NCI-H2029 (cell line): Measurements from ENCODE around the gene UTS2B.

Experiments
- DNase-seq: peaks from one replicate; lab custom pipeline; 2025; lab: John Stamatoyannopoulos, UW

The UTS2B gene

DNA sequence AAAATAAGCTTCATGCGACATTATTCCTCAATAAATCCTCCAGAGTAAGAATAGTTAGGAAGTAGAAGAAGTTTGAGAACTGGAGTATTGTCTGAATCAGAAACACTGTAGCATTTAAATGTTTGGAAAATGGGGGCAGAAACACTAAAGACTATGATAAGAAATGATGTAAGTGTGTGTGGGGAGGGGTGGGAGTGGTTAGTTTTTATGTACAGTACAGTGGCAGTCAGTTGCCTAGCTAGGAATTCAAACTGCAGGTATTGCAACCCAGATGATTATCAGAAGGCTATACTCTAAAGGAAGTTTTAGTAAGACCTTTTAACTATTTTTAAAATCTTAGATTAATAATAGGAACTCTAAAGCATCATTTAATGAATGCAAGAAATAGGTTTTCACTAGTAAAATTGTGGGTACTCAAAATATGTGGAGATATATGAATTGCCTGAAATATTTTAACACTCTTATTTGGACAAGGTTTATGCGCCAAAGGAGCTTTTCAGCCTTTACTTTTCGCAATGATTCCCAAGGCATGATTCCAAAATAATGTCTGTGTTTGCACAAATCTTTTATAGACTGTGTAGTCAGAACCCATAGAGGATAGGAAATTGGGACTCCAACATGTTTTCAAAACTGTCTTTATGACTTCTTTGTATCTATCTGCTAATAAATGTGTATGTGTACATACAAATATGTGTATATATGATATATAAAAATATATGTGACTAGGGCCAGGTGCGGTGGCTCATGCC is 9.1 kb downstream of the UTS2B start:
- no peak for DNase-seq

DNA sequence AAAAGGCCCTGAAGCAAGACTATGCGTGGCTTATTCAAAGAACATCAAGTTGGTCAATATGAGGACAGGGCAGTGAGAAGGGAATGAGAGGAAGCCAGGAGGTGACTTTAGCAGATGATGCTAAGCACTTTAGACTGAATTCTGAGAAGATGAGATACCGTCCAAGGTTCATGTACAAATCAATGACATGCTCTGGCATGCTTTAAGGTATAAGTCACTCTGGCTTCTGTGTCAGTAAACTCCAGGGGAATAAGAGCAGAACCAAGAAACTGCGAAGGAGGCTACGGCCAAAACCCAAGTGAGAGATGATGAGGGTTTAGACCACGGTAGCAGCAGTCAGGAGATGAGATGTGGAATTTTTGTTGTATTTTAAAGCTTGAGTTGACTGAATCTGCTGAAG is 10.0 kb downstream of the UTS2B start:
- no peak for DNase-seq

DNA sequence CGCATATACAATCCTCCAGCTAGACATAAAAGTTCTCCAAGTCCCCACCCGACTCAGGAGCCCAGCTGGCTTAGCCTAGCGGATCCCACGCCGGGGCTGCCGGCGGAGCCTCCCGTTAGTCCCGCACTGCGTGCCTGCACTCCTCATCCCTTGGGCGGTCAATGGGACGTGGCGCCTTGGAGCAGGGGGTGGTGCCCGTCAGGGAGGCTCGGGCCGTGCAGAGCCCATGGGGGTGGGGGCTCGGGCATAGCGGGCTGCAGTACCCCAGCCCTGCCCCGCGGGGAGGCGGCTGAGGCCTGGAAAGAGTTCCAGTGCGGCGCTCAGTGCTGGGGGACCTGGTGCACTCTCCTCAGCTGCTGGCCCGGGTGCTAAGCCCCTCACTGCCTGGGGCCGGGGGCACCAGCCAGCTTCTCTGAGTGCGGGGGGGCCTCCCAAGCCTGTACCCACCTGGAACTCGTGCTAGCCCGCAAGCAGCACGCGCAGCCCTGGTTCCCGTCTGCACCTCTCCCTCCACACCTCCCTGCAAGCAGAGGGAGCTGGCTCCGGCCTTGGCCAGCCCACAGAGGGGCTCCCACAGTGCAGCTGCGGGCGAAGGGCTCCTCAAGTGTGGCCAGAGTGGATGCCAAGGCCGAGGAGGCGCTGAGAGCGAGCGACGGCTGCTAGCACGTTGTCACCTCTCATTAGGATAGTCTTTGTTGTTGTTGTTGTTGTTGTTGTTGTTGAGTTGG is 13.3 kb downstream of the UTS2B start:
- DNase-seq = no peak

DNA sequence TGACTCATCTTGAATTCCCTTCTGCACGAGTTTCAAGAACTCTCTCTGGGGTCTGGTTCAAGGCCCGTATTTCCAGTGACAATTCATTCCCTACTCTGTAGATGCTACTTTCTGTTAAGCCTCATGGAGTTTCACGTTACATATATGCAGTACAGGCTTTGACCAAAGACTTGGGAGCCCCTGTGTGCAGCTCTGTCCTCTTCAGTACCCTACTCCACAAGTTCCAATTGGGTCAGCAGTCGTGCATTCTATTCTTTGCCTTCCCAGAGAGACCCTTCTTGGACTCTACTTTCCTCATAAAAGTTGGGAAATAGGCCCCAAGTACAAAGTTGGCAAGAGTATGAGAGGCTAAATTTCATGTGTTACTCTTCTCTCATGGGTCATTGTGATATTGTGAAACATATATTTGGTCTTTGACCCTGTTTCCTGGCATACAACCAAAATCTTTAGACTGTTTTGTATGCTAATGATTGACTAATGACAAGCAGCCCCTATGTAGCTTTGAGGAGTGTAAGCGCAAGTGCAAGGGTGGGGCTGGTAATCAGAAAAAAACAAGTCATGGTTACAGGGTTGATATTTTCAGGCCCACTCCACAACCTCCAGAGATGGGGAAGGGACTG is 16.1 kb downstream of the UTS2B start:
- DNase-seq = no peak

DNA sequence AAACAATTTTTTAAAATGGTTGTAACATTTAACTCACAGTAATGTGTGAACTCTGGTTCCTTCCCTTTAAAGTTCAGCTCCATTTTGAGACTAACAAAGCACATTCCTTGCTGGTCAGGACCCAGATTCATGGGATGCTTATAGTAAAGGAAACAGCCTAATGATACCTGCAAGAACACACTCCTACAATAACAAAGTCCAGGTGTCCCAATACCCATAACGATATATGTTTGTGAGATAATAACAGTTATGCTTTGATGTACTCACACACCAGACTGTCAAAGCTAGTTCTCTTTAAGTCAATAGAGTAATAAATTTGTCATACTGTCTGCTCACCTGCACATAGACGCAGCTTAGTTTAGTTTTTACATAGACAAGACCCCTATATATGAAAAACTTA is 17.0 kb downstream of the UTS2B start:
- DNase-seq = no peak

DNA sequence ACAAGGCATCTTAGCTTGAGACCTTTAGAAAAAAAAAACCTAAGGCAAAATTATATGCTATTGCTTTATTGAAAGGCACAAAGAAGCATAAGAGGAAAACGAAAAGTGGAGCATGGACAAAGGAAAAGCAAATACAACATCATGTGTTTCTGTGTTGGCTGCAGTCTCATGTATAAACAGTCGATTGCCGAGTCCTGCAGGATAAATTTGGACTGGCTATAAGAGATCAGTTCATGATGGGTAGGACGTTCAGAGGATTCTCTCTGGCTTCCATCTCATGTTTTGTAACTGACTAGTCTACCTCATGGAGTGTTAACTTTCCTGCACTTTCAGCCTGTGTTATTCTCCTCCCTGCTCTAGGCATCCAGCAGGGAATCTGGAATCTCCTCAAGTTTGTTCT is 23.0 kb downstream of the UTS2B start:
- DNase-seq = no peak

DNA sequence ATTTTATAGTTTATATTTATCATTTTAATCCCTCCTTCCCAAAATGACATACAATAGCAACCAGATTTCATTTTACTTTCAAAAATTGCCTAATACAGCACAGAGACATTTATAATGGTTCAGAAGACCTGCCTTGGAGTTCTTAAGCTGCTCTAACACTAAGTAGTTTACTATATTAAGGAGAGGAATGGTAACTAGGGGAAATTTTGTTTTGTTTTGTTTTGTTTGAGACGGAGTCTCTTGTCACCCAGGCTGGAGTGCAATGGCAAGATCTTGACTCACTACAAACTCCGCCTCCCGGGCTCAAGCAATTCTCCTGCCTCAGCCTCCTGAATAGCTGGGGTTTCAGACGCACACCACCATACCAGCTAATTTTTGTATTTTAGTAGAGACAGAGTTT is 23.9 kb downstream of the UTS2B start:
- DNase-seq = no peak

DNA sequence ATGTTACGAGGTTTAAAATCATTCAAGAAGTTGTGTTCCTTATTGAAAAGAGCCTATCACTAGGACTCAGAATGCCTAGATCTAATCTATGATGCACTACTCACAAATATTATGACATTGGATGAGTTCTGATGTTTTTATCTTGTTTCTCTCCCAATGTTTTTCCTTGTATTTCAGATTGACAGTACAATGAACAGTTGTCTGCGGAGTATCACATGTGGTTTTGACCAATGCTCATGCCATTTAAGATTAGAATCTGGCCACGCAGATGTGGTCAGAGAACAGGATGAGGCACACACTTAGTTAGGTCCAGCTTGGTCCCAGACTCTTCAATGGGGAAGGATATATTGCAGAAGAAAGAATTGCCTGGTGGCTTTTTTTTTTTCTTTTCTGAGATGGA is 26.7 kb downstream of the UTS2B start:
- DNase-seq = no peak

DNA sequence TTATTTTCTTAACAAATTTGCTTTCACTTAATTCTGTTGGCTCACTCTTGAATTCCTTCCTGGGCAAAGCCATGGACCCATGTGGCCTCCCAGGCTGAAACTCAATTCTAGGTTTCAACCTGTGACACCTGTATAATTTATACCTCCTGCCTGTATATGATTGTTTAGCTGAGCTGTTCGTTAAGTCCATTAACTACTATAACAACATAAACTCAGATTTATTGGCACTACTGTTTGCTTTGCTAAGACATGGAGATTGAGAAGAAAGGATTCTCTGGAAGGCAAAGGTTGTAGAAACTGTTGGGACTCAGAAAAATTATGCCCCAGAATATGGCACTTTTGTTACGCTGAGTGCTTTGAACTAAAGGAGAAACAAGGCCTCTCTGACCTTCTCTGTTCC is 27.9 kb downstream of the UTS2B start:
- DNase-seq = no peak

DNA sequence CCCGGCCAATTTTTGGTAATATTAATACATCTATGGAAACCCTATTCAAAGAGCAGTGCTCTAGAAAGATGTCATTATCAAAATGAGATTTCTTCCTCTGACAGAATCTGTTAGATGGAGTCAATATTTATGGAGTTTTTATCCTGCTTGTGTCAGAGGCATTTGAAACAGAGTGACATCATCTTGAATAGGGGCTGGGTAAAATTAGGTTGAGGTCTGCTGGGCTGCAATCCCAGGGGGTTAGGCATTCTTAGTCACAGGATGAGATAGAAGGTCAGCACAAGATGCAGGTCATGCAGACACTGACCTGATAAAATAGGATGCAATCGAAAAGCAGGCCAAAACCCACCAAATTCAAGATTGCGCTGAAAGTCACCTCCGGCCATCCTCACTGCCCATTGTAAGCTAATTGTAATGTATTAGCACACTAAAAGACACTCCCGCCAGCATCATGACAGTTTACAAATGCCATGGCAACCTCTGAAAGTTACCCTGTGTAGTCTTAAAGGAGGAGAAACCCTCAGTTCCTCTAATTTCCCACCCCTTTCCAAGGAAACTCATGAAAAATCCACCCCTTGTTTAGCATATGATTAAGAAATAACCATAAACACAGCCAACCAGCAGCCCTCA is 28.4 kb downstream of the UTS2B start:
- no peak for DNase-seq

DNA sequence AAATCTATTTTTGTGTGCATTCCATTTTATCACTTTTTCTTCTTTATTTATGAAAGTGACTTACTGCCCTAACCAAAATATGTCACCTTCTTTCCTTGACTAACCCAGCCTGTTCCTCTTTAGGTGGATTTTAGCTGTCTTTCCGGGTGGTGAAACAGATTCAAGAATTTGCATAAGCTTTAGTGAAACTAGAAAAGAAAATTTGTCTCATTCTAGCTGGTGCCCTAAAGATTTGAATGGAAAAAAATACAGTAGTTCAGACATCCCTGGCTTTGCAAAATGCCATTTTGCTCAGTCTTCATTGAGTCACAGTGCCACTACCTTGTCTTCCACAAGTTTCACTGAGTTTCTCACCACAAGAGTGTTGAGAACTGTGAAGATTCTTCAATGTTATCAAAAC is 29.3 kb downstream of the UTS2B start:
- no peak for DNase-seq

DNA sequence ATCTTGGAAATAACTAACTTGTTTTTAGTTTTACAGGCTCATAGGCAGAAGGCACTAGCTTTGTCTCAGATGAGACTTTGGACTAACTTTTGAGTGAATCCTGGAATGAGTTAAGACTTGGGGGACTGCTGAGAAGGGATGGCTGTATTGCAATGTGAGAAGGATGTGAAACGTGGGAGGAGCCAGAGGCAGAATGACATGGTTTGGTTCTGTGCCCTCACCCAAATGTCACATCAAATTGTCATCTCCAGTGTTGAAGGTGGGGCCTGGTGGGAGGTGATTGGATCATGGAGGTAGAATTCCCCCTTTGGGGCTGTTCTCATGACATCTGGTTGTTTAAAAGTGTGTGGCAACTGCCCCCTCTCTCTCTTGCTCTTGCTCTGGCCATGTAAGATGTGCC is 29.9 kb downstream of the UTS2B start:
- no peak for DNase-seq

DNA sequence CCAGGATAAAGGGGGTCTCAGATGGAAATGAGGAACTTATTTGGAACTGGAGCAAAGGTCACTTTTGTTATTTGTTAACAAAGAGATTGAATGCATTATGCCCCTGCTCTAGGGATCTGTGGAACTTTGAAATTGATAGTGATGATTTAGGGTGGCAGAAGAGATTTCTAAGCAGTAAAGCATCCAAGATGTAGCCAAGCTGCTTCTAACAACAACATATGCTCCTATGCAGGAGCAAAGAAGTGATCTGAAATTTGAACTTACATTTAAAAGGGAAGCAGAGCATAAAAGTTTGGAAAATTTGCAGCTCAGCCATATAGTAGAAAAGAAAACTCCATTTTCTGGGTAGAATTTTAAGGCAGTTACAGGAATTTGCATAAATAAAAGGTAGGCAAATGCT is 31.5 kb downstream of the UTS2B start:
- no peak for DNase-seq

DNA sequence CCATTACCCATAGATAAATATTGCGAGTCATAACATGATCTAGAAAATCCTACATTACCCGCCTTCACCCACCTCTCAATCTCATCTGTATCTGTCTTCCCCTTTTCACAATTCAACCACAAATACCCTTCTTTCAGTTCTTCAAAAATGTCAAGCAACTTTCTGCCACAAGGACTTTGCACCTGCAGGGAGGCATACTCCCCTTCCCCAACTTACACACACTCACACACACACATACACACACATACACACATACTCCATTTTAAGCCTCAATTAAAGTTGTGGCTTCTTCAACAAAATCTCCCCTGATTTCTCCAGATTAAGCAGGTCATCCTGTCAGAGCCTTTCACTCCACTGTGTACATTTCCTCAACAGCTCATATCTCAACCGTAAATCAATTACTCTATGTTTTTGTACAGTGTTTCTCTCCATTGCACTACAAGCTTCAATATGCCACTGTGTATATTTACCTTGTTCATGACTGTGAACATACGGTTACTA is 34.2 kb downstream of the UTS2B start:
- DNase-seq = no peak

DNA sequence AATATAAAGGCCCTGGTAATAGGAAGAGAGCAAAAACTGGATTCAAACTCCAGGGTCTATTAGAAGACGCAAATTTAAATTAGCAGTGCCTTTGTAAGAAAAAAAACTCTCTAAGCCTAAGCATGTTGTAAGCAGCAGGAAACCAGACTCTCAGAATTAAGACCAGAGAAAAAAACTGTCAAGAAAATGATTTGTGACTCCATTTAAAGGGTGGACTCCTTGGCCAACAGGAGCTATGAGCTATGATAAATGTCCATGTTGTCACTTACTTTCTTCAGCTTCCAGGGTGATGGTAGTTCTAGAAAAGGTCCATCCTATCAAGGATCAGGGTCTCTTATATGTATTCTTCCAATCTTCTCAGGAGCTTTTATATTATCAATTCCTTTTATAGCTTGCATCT is 36.0 kb downstream of the UTS2B start:
- DNase-seq = no peak

DNA sequence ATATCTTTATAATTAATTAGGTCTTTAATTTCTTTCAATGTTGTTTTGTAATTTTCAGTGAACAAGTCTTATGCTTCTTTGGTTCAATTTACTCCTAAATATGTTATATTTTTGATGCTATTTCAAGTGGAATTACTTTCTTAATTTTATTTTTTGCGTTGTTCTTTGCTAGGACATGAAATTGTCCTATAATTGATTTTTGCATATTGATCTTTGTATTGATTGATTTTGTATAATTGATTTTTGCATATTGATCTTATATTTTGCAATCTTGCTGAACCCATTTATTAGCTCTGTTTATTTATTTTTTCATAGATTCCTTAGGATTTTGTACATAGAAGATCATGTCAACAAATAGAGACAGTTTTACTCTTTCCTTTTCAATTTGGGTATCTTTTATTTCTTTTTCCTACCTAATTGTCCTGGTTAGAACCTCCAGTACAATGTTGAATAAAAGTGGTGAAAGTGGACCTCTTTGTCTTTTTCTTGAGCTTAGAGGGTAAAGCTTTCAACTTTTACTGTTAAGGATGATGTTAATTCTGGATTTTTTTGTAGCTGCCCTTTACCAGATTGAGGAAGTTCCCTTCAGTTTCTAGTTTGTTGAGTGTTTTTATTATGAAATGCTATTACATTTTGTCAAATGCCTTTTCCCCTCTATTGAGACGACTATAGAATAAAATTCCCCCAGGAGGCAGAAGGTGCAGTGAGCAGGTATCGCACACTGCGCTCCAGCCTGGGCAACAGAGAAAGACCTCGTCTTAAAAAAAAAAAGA is 37.9 kb downstream of the UTS2B start:
- no peak for DNase-seq

DNA sequence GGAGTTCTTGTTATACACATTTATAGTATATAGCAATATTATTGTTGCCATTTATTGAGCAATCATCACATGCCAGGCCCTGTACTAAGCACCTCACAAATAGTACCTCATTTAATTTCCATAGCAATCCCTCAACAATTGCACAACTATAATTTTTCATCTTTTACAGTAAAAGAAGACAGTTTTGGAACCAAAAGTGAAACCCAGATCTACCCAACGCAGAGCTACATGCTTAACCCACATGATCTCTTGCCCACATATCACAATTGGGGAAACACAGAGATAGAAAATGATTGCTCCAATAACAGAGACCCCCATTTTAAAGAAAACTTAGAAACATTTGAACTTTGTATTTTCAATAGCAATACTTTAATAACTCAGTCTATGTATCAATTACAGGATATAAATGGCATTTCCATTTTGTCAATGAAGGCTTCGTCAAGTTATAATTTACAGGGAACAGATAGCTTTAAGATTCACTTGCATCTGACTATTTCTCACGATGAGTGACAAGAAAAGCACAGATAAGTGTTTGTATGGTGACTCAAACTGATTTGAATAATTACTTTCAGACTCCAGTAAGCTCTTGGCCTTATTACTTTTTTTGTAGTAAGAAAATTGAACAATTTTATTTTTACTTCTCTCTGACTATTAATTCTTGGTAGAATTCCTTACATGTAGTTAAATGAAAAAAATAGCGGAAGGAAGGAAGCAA is 39.9 kb downstream of the UTS2B start:
- no peak for DNase-seq

DNA sequence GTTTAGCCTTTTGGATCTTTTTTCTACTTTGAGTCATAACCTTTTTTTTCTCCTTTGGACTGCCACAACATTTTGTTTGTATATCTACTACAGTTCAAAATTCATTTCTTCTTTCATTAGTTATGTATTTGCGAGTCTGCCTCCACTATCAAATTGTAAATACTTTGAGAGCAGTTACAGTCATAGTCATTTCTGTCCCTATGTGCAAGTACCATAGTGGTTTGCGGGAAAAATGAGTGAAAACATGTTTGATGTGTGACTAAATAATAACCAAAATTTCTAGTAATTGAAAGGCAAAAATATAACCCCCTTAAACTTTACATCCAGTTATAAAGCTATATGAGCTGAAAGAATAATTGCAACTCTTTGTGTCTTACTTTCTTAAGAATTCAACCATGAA is 46.9 kb downstream of the UTS2B start:
- DNase-seq = no peak

DNA sequence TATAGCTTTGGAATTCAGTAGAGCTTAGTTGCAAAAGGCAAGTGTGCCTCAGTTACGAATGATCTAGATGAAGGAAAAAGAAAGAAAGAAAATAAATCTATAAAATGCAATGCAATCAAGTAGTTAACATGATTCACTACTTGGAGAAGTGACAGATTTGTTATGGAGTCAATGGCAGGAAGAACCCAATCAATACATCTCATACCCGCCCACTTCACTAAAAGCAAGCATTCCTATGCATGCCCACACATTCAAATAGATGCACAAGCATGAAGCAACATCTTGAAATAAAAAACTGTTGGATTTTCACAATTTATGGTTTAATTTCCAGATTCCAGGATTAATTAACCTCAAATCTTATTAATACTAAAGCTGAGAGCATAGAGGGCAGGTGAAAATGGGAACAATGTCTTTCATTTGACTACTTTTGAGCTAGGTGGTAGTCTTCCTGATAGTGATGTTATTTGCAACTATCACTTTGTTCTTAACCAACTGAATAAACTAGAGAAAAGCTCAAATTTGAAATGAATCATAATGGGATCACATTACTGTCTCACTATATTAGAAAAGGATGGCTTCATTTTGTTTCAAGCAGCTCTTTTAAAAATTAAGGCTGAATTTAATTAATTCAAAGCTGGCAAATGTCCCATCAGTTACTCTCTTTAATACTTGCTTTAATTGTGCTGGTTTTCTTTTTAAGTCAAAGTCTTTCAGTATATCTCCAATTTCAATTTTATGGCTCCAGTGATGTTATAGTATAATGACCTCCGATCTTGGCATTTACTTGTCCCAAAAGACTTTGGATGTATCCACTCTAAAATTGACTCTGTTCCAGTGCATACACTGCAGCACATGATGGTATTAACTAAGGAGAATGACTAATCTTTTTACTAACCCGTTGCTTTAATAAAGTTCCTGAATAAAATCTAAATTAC is 47.8 kb downstream of the UTS2B start:
- DNase-seq = no peak

DNA sequence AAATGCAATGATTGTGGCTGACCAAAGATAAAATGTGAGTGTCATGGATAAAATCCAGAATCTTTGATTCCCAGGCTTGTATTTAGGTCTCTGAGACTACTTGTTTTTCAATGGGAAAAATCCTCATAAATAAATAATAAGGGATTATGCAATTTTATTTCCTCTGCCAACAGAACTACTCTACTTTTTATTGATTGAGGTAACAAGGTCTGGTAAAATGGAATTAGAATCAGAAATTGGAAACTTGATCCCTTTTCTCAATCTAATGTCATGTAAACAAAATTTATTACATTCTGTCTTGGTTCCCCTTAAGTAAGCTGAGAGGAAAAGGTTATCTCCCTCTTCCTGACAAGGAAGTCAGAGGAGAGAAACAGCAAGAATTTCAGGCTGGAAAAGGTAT is 49.4 kb downstream of the UTS2B start:
- no peak for DNase-seq
